ENCODE results near the gene SERPINA4. TPM values are rescaled to one million over a fixed set of nuclear protein-coding genes. Genes with fewer than 3 reads are reported as not detected.

The SERPINA4 gene
- total and polyA plus RNA-seq, 2 of the 13 experiments (the other 11 are each of a cell fraction or from before 2014, with no cell fraction given), result 39.1 to 57.8 TPM

DNA sequence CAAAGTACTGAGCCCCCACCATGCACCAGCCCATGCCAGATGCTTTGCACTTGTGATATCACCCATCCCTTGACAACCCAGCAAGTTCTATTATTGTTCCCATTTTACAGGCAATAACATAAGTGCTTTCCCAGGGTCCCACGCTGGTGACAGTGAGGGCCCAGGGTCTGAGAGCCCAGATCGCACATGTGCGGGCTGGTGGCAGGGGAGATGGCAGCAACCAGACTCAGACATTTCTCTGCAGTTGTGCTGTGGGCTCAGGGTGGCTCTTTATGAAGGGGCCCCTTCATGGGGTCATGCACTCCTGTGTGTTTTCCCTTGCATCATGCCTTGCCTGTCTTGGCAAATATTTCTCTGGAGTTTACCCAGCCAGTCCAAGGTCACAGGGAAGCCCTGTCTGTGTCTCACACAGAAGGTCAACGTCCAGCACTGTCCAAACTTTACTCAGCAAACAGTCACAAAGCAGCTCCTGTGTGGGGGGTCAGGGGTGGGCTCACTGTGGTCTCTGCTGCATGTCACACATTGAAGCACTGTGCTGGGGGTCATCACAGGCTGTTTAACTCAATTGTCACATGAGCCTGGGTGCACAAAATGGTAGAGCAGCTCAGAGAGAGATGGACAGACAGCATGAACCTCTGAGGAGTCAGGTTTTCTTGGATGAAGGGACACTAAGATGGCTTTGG lies 32.6 kb downstream of the SERPINA4 start (continued):
- TF ChIP-seq MTA3 (CRISPR knock-in tag; IDR thresholded peaks at IDR 0.05) (no peak), ZNF605 (CRISPR knock-in tag; IDR thresholded peaks at IDR 0.05) (peak; percentile 97), ZKSCAN1 (IDR thresholded peaks at IDR 0.05; ENCODE audit: low read length) (no peak; the same call in 1 of the 2 replicates), ZNF891 (CRISPR knock-in tag; IDR thresholded peaks at IDR 0.05) (peak; percentile 71; the same call in 1 of the 2 replicates), ZNF558 (CRISPR knock-in tag; IDR thresholded peaks at IDR 0.05; ENCODE audit: borderline replicate concordance) (peak; percentile 93; the same call in 1 of the 2 replicates), TAF1 (CRISPR knock-in tag; IDR thresholded peaks at IDR 0.05) (no peak), ZNF572 (CRISPR knock-in tag; IDR thresholded peaks at IDR 0.05) (peak; percentile 78; the same call in 1 of the 2 replicates), KLF12 (CRISPR knock-in tag; IDR thresholded peaks at IDR 0.05; ENCODE audit: borderline replicate concordance) (0 out of 2 replicates have a peak, but pooled peaks have one; percentile 40), ZNF772 (CRISPR knock-in tag; IDR thresholded peaks at IDR 0.05) (peak; percentile 86), FOXP4 (CRISPR knock-in tag; IDR thresholded peaks at IDR 0.05) (peak; percentile 99), CEBPG (CRISPR knock-in tag; IDR thresholded peaks at IDR 0.05) (peak; percentile 98), MYC (CRISPR knock-in tag; IDR thresholded peaks at IDR 0.05; ENCODE audit: borderline replicate concordance) (peak; percentile 79; the same call in 1 of the 2 replicates), KLF9 (CRISPR knock-in tag; IDR thresholded peaks at IDR 0.05; ENCODE audit: low read depth) (peak; percentile 86; the same call in 1 of the 2 replicates), AKAP8 (CRISPR knock-in tag; IDR thresholded peaks at IDR 0.05) (peak; percentile 92), SRSF1 (optimal IDR thresholded peaks at IDR 0.05; ENCODE audit: low read depth, low read length) (no peak), ZNF543 (CRISPR knock-in tag; IDR thresholded peaks at IDR 0.05) (peak; percentile 88), ZNF737 (CRISPR knock-in tag; IDR thresholded peaks at IDR 0.05; ENCODE audit: borderline replicate concordance) (peak; percentile 83; the same call in 1 of the 2 replicates), NKX3-1 (CRISPR knock-in tag; IDR thresholded peaks at IDR 0.05) (no peak; the same call in 1 of the 2 replicates), HOXD1 (CRISPR knock-in tag; IDR thresholded peaks at IDR 0.05) (peak; percentile 96), ZNF383 (CRISPR knock-in tag; IDR thresholded peaks at IDR 0.05; ENCODE audit: borderline replicate concordance) (no peak), KAT2B (IDR thresholded peaks at IDR 0.05; ENCODE audit: borderline replicate concordance, low read depth, low read length) (no peak)
- TF ChIP-seq, protein P1, sequence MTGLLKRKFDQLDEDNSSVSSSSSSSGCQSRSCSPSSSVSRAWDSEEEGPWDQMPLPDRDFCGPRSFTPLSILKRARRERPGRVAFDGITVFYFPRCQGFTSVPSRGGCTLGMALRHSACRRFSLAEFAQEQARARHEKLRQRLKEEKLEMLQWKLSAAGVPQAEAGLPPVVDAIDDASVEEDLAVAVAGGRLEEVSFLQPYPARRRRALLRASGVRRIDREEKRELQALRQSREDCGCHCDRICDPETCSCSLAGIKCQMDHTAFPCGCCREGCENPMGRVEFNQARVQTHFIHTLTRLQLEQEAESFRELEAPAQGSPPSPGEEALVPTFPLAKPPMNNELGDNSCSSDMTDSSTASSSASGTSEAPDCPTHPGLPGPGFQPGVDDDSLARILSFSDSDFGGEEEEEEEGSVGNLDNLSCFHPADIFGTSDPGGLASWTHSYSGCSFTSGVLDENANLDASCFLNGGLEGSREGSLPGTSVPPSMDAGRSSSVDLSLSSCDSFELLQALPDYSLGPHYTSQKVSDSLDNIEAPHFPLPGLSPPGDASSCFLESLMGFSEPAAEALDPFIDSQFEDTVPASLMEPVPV (CRISPR knock-in tag; IDR thresholded peaks at IDR 0.05), result peak; percentile 81; the same call in 1 of the 2 replicates
- TF ChIP-seq, protein P2, sequence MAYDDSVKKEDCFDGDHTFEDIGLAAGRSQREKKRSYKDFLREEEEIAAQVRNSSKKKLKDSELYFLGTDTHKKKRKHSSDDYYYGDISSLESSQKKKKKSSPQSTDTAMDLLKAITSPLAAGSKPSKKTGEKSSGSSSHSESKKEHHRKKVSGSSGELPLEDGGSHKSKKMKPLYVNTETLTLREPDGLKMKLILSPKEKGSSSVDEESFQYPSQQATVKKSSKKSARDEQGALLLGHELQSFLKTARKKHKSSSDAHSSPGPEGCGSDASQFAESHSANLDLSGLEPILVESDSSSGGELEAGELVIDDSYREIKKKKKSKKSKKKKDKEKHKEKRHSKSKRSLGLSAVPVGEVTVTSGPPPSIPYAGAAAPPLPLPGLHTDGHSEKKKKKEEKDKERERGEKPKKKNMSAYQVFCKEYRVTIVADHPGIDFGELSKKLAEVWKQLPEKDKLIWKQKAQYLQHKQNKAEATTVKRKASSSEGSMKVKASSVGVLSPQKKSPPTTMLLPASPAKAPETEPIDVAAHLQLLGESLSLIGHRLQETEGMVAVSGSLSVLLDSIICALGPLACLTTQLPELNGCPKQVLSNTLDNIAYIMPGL (CRISPR knock-in tag; IDR thresholded peaks at IDR 0.05; ENCODE audit: borderline replicate concordance in 1 of 2, low read depth in 1 of 2), result peak; percentile 78 to 82; a peak in 3 of 4 replicates

Measured in HepG2 (cell line).